ENCODE data around the gene MYOCD.

MYOCD gene

GRCh38 chr17:12721581-12721980, 55.9 kb downstream of the MYOCD start:
- DNase-seq: no peak

GRCh38 chr17:12722282-12722681, 56.6 kb downstream of the MYOCD start:
- DNase-seq: no peak

- DNase-seq: no peak
Measured at GRCh38 chr17:12726131-12726530, 60.4 kb downstream of the MYOCD start.

GRCh38 chr17:12727076-12727760, 61.5 kb downstream of the MYOCD start:
- DNase-seq: no peak

GRCh38 chr17:12727881-12728280, 62.2 kb downstream of the MYOCD start:
- DNase-seq: no peak

GRCh38 chr17:12729086-12729485, 63.4 kb downstream of the MYOCD start:
- DNase-seq: no peak

GRCh38 chr17:12730421-12730820, 64.7 kb downstream of the MYOCD start:
- no peak for DNase-seq

GRCh38 chr17:12730931-12731521, 65.3 kb downstream of the MYOCD start:
- DNase-seq: no peak

GRCh38 chr17:12731839-12732238, 66.1 kb downstream of the MYOCD start:
- DNase-seq: no peak

GRCh38 chr17:12732366-12732765, 66.7 kb downstream of the MYOCD start:
- no peak for DNase-seq

- no peak for DNase-seq
Measured at GRCh38 chr17:12734926-12735325, 69.2 kb downstream of the MYOCD start.

- no peak for DNase-seq
Measured at GRCh38 chr17:12735517-12735916, 69.8 kb downstream of the MYOCD start.

GRCh38 chr17:12736526-12736925, 70.8 kb downstream of the MYOCD start:
- DNase-seq: no peak

- DNase-seq: no peak
Measured at GRCh38 chr17:12737740-12738469, 72.2 kb downstream of the MYOCD start.

- no peak for DNase-seq
Measured at GRCh38 chr17:12738624-12739023, 72.9 kb downstream of the MYOCD start.

- DNase-seq: no peak
Measured at GRCh38 chr17:12739500-12739899, 73.8 kb downstream of the MYOCD start.

- DNase-seq: no peak
Measured at GRCh38 chr17:12743046-12743445, 77.4 kb downstream of the MYOCD start.

GRCh38 chr17:12744298-12744697, 78.6 kb downstream of the MYOCD start:
- no peak for DNase-seq

- no peak for DNase-seq
Measured at GRCh38 chr17:12744786-12745185, 79.1 kb downstream of the MYOCD start.

GRCh38 chr17:12745486-12745885, 79.8 kb downstream of the MYOCD start:
- DNase-seq: no peak

GRCh38 chr17:12756786-12757185, 91.1 kb downstream of the MYOCD start:
- no peak for DNase-seq

GRCh38 chr17:12759090-12759489, 93.4 kb downstream of the MYOCD start:
- no peak for DNase-seq

GRCh38 chr17:12765548-12765947, 99.9 kb downstream of the MYOCD start:
- DNase-seq: no peak

GRCh38 chr17:12768255-12768654, 102.6 kb downstream of the MYOCD start:
- peak; percentile 73 to 86 for DNase-seq
